B cell (primary cell): ENCODE results near the gene PYY. TPM values are rescaled to one million over a fixed set of nuclear protein-coding genes. Genes with fewer than 3 reads are reported as not detected.

Experiments used
- ATAC-seq: fragments of 200-7000 bp; cut with Tn5 transposase; one replicate; pipeline ENCODE4 v1.10.0; 2021; ENCODE audit warnings: low read depth, mild to moderate bottlenecking, moderate number of reproducible peaks, moderate library complexity
- CTCF ChIA-PET: fragments of 350-600 bp; sonication (Branson Sonifier 250); formaldehyde crosslinking; loops from one replicate; lab custom pipeline; 2021; ENCODE audit warnings: antibody characterized with exemption, inconsistent platforms; lab: Charles Lee
- POLR2A ChIA-PET: fragments of 350-600 bp; sonication (Branson Sonifier 250); formaldehyde crosslinking; loops from one replicate; lab custom pipeline; 2021; ENCODE audit warnings: antibody characterized with exemption; lab: Charles Lee
- DNase-seq: peaks from one replicate; pipeline ENCODE4 v3.0.0; 2013
- H2AFZ ChIP-seq: 2 replicates; pipeline ENCODE4 v1.6.1; 2012; ENCODE audit warnings: mild to moderate bottlenecking, low read depth, low read length; ENCODE audit not compliant: insufficient read depth, poor library complexity, severe bottlenecking
- H3K27ac ChIP-seq, 2 donors: 1 replicate in 1 of 2; 2 replicates in 1 of 2; pipeline ENCODE4 v1.5.1; 2012 to 2013; ENCODE audit warnings: low read length in 2 of 2, mild to moderate bottlenecking in 2 of 2, moderate library complexity in 1 of 2
- H3K27me3 ChIP-seq, 4 experiments: fragments of 200-600 bp in 1 of 4; sonication (generic) in 1 of 4; replicated peaks in 1 of 4; 1 replicate in 2 of 4; 2 replicates in 2 of 4; pipeline versions ENCODE4 v1.6.1 to v1.7.0; 2013 to 2016; ENCODE audit warnings: low read length in 3 of 4, mild to moderate bottlenecking in 2 of 4, mixed read lengths in 1 of 4, moderate library complexity in 1 of 4; ENCODE audit not compliant: insufficient read depth in 4 of 4, control insufficient read depth in 3 of 4; ENCODE audit errors: control extremely low read depth in 1 of 4
- H3K36me3 ChIP-seq, 2 experiments: replicated peaks in 1 of 2; 1 replicate in 1 of 2; 2 replicates in 1 of 2; pipeline versions ENCODE4 v1.6.1 to v1.7.1; 2013; ENCODE audit warnings: low read length in 1 of 2; ENCODE audit not compliant: insufficient read depth in 2 of 2, control insufficient read depth in 1 of 2; ENCODE audit errors: control extremely low read depth in 1 of 2, extremely low read depth in 1 of 2
- H3K4me1 ChIP-seq, 2 donors: fragments of 200-600 bp in 1 of 2; sonication (generic) in 1 of 2; 1 replicate in 1 of 2; 2 replicates in 1 of 2; pipeline versions ENCODE4 v1.5.1 to v1.6.1; 2013 to 2017; ENCODE audit warnings: low read length in 2 of 2; ENCODE audit not compliant: control insufficient read depth in 2 of 2, insufficient read depth in 2 of 2
- H3K4me2 ChIP-seq: replicated peaks from 2 replicates; pipeline ENCODE3; 2012; ENCODE audit warnings: mild to moderate bottlenecking, low read depth, low read length; ENCODE audit not compliant: poor library complexity, severe bottlenecking
- H3K4me3 ChIP-seq, 5 experiments: fragments of 200-600 bp in 1 of 5; sonication (generic) in 1 of 5; 1 replicate in 3 of 5; 2 replicates in 2 of 5; pipeline versions ENCODE4 v1.5.1 to v1.7.0; 2011 to 2016; ENCODE audit warnings: low read length in 4 of 5, mild to moderate bottlenecking in 4 of 5, low read depth in 2 of 5, control low read depth in 1 of 5, moderate library complexity in 1 of 5; ENCODE audit not compliant: insufficient read depth in 1 of 5; ENCODE audit errors: control extremely low read depth in 1 of 5, extremely low read depth in 1 of 5
- H3K79me2 ChIP-seq: fragments of 200-600 bp; sonication (generic); one replicate; pipeline ENCODE4 v1.6.0; 2016; ENCODE audit warnings: low read length; ENCODE audit not compliant: control insufficient read depth, insufficient read depth
- H3K9ac ChIP-seq: fragments of 200-600 bp; sonication (generic); 2 replicates; pipeline ENCODE4 v1.6.1; 2017; ENCODE audit warnings: mild to moderate bottlenecking, low read length, moderate library complexity
- H3K9me3 ChIP-seq, 3 donors: one replicate each; pipeline versions ENCODE4 v1.6.1 to v1.7.1; 2013; ENCODE audit warnings: low read length in 2 of 3; ENCODE audit not compliant: control insufficient read depth in 2 of 3, insufficient read depth in 1 of 3; ENCODE audit errors: control extremely low read depth in 1 of 3
- H4K20me1 ChIP-seq: 2 replicates; pipeline ENCODE4 v1.6.0; 2012; ENCODE audit warnings: mild to moderate bottlenecking, low read length; ENCODE audit not compliant: insufficient read depth, control insufficient read depth, poor library complexity, severe bottlenecking
- H3K27ac Mint-ChIP-seq: one replicate; pipeline ENCODE4 v1.8.0; 2021; ENCODE audit warnings: mixed read lengths
- H3K27me3 Mint-ChIP-seq: one replicate; pipeline ENCODE4 v1.8.0; 2021; ENCODE audit warnings: mixed read lengths
- H3K4me1 Mint-ChIP-seq: one replicate; pipeline ENCODE4 v1.8.0; 2021; ENCODE audit warnings: mixed read lengths
- H3K4me3 Mint-ChIP-seq: one replicate; pipeline ENCODE4 v1.8.0; 2021; ENCODE audit warnings: mixed read lengths
- H3K9me3 Mint-ChIP-seq: one replicate; pipeline ENCODE4 v1.8.0; 2022; ENCODE audit warnings: mixed read lengths; ENCODE audit not compliant: insufficient read depth
- CTCF ChIP-seq: fragments of 200-600 bp; IDR thresholded peaks from one replicate; pipeline ENCODE4 v1.8.0; 2022; ENCODE audit warnings: antibody characterized with exemption, mild to moderate bottlenecking
- EZH2 ChIP-seq: IDR thresholded peaks from 2 replicates; pipeline ENCODE4 v1.6.1; 2012; ENCODE audit warnings: borderline replicate concordance, low read depth, mild to moderate bottlenecking, moderate library complexity, low read length; ENCODE audit not compliant: insufficient read depth, poor library complexity, severe bottlenecking
- WGBS: methylation state at CpG from one replicate; pipeline ENCODE4 v1.1.5; 2013; ENCODE audit warnings: missing lambda C conversion rate; ENCODE audit not compliant: insufficient coverage; 5-methylcytosine and 5-hydroxymethylcytosine counted together
- intact Hi-C: fragments of 100-400 bp; cut with micrococcal nuclease; formaldehyde crosslinking; loops from one replicate; pipeline ENCODE4 v1.10.0; 2022
- polyA plus RNA-seq: library from polyadenylated mRNA; depleted of rRNA; stranded (reverse); fragments of >200 nt; gene quantifications from 2 replicates; pipeline ENCODE4 v1.2.3, GENCODE V29; 2012
- total RNA-seq, 2 donors: library from RNA; stranded (reverse); fragments of 120-200 nt in 1 of 2; gene quantifications; 1 replicate in 1 of 2; 2 replicates in 1 of 2; pipeline versions ENCODE4 v1.2.3 to v1.2.4, GENCODE V29; 2013 to 2022

PYY gene
- total and polyA plus RNA-seq, 2 donors (not counting 1 experiment from before 2014, with no cell fraction given), result 0.19 TPM; not detected in 1

GRCh38 chr17:43982171-43982570, 28.4 kb upstream of the PYY start:
- H3K27ac ChIP-seq, result no peak overlapping the region
- no peak overlapping the region for H3K9ac ChIP-seq
- DNase-seq (no peak), ATAC-seq (no peak)
- peaks cover 10 to 11% of the 10 kb centered on the region in 2 donors for H3K4me1 ChIP-seq
- H3K4me2 ChIP-seq, result no peak overlapping the region
- H3K9me3 Mint-ChIP-seq, result no peaks in the 10 kb centered on the region
- no peaks in the 10 kb centered on the region for H4K20me1 ChIP-seq
- no peaks in the 10 kb centered on the region for H3K36me3 ChIP-seq
- H3K4me3 Mint-ChIP-seq, result no peak overlapping the region
- H3K9me3 ChIP-seq, result peaks cover 0 to 5% (median 0%) of the 10 kb centered on the region in 3 donors
- H3K27ac Mint-ChIP-seq, result no peak overlapping the region
- ChIA-PET CTCF (interaction anchor here (2.5 kb wide), 1 partner anchor 38 kb away, joined by 10 read pairs; no protein-coding TSS in a partner anchor), POLR2A (no interaction called here)
- H3K27me3 ChIP-seq, result peaks cover 0 to 43% (median 28%) of the 10 kb centered on the region in 4 experiments
- no peak overlapping the region for H3K4me3 ChIP-seq
- no peak overlapping the region for H2AFZ ChIP-seq
- no peaks in the 10 kb centered on the region for H3K79me2 ChIP-seq
- peaks cover 2% of the 10 kb centered on the region for H3K4me1 Mint-ChIP-seq
- TF ChIP-seq CTCF (no peak), EZH2 (no peak)
- H3K27me3 Mint-ChIP-seq, result peaks cover 49% of the 10 kb centered on the region
- intact Hi-C loops, result no loop called here
- 80% methylated on average over 1 of the region's 2 CpGs for WGBS

DNA sequence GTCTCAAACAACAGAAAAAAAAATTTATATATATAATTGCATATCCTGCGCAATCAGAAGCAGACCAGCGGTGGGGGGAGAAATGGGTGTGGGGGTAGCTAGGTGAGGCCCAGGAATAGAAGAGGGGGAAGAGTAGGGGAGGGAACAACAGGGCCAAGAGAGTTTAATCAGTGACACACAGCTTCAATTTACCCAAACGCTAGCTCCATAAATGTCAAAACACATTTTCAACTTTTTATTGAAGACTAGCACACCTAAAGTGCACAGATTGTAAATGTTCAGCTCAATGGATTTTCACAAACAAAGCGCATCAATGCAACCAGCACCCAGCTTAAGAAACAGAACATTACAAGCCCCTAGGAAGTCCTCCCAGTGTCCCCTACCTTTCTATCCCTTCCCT, 25.9 kb upstream of the PYY start:
- 100% methylated on average over 1 of the region's 4 CpGs for WGBS
- intact Hi-C loops, result no loop called here
- Histone ChIP-seq H3K27me3 (peaks cover 0 to 35% (median 24%) of the 10 kb centered on the region in 4 experiments), H3K27ac (no peak overlapping the region), H3K36me3 (no peaks in the 10 kb centered on the region), H2AFZ (no peak overlapping the region), H3K4me3 (no peak overlapping the region), H3K9me3 (peaks cover 0 to 5% (median 0%) of the 10 kb centered on the region in 3 donors), H3K4me1 (peaks cover 10 to 11% of the 10 kb centered on the region in 2 donors), H4K20me1 (no peaks in the 10 kb centered on the region), H3K4me2 (no peak overlapping the region), H3K9ac (no peak overlapping the region), H3K79me2 (no peaks in the 10 kb centered on the region)
- H3K9me3 Mint-ChIP-seq, result no peaks in the 10 kb centered on the region
- CTCF ChIA-PET, result interaction anchor here (0.9 to 1.3 kb wide), 2 partner anchors 34 to 189 kb away, joined by 3 read pairs; no protein-coding TSS in a partner anchor
- DNase-seq (no peak), ATAC-seq (no peak)
- H3K4me1 Mint-ChIP-seq, result peaks cover 2% of the 10 kb centered on the region
- H3K27ac Mint-ChIP-seq, result no peak overlapping the region
- no peak for TF ChIP-seq EZH2
- TF ChIP-seq CTCF, result no peak
- H3K27me3 Mint-ChIP-seq, result peaks cover 33% of the 10 kb centered on the region
- POLR2A ChIA-PET, result no interaction called here
- H3K4me3 Mint-ChIP-seq, result no peak overlapping the region
